Measurements from ENCODE around the gene SAMD9L. TPM values are rescaled to one million over a fixed set of nuclear protein-coding genes. Genes with fewer than 3 reads are reported as not detected.

SAMD9L gene
- 14.9 TPM for total RNA-seq
- 4.5 TPM for polyA plus RNA-seq (ENCODE audit: insufficient read depth, low read depth, low replicate concordance)
- long read RNA-seq, donor 1 = 0 reads
- long read RNA-seq, donor 2 = 0 reads
- long read RNA-seq, donor 3 = 0 reads
- long read RNA-seq, donor 4 = 0 reads
- long read RNA-seq, donor 5 = 0 reads
- long read RNA-seq, donor 6 = 0 reads
- long read RNA-seq, donor 7, partial matches to known transcripts = 0 of 4 reads
- long read RNA-seq, donor 7, other reads (novel, unspliced or antisense) = 4 of 4 reads
- long read RNA-seq, donor 8, partial matches to known transcripts = 0 of 1 reads
- long read RNA-seq, donor 8, other reads (novel, unspliced or antisense) = 0 of 1 reads
- long read RNA-seq, donor 9, full-length matches to known transcripts = 1 of 1 reads
- long read RNA-seq, donor 9, partial matches to known transcripts = 0 of 1 reads
- long read RNA-seq, donor 9, other reads (novel, unspliced or antisense) = 0 of 1 reads
- long read RNA-seq, donor 10 = 0 reads

DNA sequence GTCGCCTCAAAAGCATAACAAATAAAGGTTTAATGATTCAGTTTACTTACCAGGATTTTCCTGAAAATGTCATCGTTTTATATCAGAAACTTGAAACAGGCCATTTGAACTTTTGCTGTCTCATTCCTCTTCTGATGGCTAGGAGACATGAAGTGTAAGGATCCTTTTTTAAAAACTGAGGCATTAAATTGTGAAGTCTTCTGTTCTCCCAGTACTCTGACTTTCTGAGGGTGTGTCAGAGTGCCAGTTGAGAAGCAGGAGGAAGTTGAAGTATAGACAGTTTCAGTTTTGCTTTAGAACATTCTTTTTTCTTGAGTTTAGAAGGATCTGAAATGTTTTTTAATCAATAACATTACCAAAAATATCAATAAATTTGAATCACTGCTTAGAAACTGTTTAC, at the start of gene SAMD9L:
SAMD9L (minus strand) TSS at position 242 of the 400 bp plus-strand sequence. CDS start 12,414 bp downstream, outside the sequence.
- Histone ChIP-seq H3K9me3 (ENCODE audit: control insufficient read depth in 2 of 3, insufficient read depth in 1 of 3, low read length in 3 of 3) (no peaks in the 10 kb centered on the region), H3K4me1 (ENCODE audit: control insufficient read depth in 2 of 3, insufficient read depth in 2 of 3, low read depth in 1 of 3, low read length in 3 of 3) (peaks cover 0 to 8% (median 3%) of the 10 kb centered on the region in 3 donors), H3K27ac (ENCODE audit: low read depth in 2 of 2, low read length in 2 of 2) (peak within 1 kb of the TSS; percentile 5 to 11), H3K27me3 (ENCODE audit: control insufficient read depth, insufficient read depth, low read length) (no peaks in the 10 kb centered on the region), H3K9ac (ENCODE audit: low read length in 3 of 3) (peak within 1 kb of the TSS; percentile 18 to 72 (median 48)), H3K36me3 (ENCODE audit: control insufficient read depth in 2 of 3, insufficient read depth in 3 of 3, low read length in 3 of 3) (peaks cover 0 to 11% (median 5%) of the 10 kb centered on the region in 3 donors), H3K4me3 (ENCODE audit: low read length in 3 of 3) (peak within 1 kb of the TSS; percentile 46 to 86 (median 77))
- intact Hi-C loops (cut with DNase I) = no loop called here
- peak; percentile 19 for FAIRE-seq
- TF ChIP-seq, protein P1, sequence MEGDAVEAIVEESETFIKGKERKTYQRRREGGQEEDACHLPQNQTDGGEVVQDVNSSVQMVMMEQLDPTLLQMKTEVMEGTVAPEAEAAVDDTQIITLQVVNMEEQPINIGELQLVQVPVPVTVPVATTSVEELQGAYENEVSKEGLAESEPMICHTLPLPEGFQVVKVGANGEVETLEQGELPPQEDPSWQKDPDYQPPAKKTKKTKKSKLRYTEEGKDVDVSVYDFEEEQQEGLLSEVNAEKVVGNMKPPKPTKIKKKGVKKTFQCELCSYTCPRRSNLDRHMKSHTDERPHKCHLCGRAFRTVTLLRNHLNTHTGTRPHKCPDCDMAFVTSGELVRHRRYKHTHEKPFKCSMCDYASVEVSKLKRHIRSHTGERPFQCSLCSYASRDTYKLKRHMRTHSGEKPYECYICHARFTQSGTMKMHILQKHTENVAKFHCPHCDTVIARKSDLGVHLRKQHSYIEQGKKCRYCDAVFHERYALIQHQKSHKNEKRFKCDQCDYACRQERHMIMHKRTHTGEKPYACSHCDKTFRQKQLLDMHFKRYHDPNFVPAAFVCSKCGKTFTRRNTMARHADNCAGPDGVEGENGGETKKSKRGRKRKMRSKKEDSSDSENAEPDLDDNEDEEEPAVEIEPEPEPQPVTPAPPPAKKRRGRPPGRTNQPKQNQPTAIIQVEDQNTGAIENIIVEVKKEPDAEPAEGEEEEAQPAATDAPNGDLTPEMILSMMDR (IDR thresholded peaks at IDR 0.05; ENCODE audit: borderline replicate concordance, extremely low read depth, insufficient read depth) = no peak
- DNase-seq = no peak

DNA sequence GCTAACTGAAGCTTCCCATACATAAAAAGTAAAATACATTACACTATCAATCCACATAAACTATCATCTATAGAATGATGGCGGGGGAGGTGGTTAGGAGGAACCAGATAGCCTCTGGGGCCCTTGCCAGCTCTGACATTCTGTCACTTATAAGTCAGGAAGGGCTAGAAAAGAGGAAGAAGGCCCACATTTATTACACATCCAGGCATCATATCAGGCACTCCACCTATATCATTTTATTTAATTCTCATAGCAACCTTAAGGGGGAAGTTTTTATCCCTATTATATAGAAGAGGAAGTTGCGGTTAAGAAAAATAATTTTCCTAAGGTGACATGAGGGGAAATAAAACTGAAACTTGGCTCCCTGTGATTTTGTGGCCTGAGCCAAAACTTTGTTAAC, 48.2 kb upstream of the SAMD9L start:
- Histone ChIP-seq H3K9ac (ENCODE audit: low read length in 3 of 3) (no peak overlapping the region), H3K9me3 (ENCODE audit: control insufficient read depth in 2 of 3, insufficient read depth in 1 of 3, low read length in 3 of 3) (no peaks in the 10 kb centered on the region), H3K4me1 (ENCODE audit: control insufficient read depth in 2 of 3, insufficient read depth in 2 of 3, low read depth in 1 of 3, low read length in 3 of 3) (no peaks in the 10 kb centered on the region), H3K27me3 (ENCODE audit: control insufficient read depth, insufficient read depth, low read length) (no peaks in the 10 kb centered on the region), H3K4me3 (ENCODE audit: low read length in 3 of 3) (no peak overlapping the region), H3K36me3 (ENCODE audit: control insufficient read depth in 2 of 3, insufficient read depth in 3 of 3, low read length in 3 of 3) (no peaks in the 10 kb centered on the region), H3K27ac (ENCODE audit: low read depth in 2 of 2, low read length in 2 of 2) (no peak overlapping the region)
- intact Hi-C loops (cut with DNase I) = no loop called here
- TF ChIP-seq, protein P1 (IDR thresholded peaks at IDR 0.05; ENCODE audit: borderline replicate concordance, extremely low read depth, insufficient read depth) = no peak
- no peak for DNase-seq
- FAIRE-seq = no peak

DNA sequence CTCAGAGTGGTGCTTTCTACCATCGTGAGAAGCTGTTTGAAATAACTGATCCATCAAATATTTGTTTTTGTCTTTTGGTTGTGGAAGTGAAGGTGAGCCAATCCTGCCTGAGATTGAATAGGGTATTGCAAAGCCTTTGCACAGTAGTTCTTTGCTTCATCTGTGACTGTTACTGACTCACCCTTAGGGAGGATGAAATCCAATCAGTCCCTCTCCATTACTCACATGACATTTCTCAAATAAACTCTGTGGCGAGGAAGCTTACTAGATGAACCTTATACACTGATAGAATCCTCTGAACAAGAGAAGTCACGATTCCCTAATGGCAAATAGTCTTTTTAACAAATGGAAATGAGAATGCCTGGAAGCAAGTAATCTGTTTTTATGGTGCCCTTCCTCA, 46.2 kb upstream of the SAMD9L start:
- no peak overlapping the region for H3K9ac ChIP-seq (ENCODE audit: low read length in 3 of 3)
- intact Hi-C loops (cut with DNase I) = no loop called here
- FAIRE-seq = no peak
- H3K4me3 ChIP-seq (ENCODE audit: low read length in 3 of 3) = no peak overlapping the region
- TF ChIP-seq, protein P1 (IDR thresholded peaks at IDR 0.05; ENCODE audit: borderline replicate concordance, extremely low read depth, insufficient read depth) = no peak
- no peaks in the 10 kb centered on the region for H3K9me3 ChIP-seq (ENCODE audit: control insufficient read depth in 2 of 3, insufficient read depth in 1 of 3, low read length in 3 of 3)
- no peaks in the 10 kb centered on the region for H3K36me3 ChIP-seq (ENCODE audit: control insufficient read depth in 2 of 3, insufficient read depth in 3 of 3, low read length in 3 of 3)
- H3K4me1 ChIP-seq (ENCODE audit: control insufficient read depth in 2 of 3, insufficient read depth in 2 of 3, low read depth in 1 of 3, low read length in 3 of 3) = no peaks in the 10 kb centered on the region
- no peak for DNase-seq
- H3K27me3 ChIP-seq (ENCODE audit: control insufficient read depth, insufficient read depth, low read length) = no peaks in the 10 kb centered on the region
- no peak overlapping the region for H3K27ac ChIP-seq (ENCODE audit: low read depth in 2 of 2, low read length in 2 of 2)

Data from kidney (tissue), 22 donors.